ENCODE results near the gene CDH4.

DNA sequence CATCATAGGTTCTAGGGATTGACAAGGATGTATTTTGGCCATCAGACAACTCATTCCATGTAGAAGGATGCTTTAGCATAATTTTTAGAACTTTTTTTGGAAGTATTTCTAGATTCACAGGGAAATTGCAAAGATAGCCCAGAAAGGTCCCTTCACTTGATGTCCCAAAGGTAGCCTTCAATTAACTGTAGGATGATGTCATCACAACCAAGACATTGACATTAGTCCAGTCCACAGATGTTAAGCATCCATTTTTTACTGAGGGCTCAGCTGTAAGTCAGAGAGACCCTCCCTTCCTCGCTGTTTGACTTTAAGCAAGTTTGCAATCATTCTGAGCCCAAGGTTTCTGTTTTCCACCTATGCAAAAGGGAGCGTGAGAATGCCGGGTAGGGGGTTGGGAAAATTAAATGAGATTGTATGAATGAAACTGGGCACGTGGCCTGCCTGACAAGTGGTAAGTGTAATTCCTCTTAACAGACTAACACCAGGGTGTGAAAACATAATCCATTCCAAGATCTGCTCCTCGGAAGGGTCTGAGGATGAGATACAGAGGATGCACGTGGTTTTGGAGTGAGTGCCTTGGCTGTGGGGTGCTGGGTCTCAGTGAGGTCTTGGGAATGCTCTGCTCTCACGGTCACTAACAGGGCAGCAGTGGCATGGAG, 126.8 kb downstream of the CDH4 start:
- TF ChIP-seq, protein P1, sequence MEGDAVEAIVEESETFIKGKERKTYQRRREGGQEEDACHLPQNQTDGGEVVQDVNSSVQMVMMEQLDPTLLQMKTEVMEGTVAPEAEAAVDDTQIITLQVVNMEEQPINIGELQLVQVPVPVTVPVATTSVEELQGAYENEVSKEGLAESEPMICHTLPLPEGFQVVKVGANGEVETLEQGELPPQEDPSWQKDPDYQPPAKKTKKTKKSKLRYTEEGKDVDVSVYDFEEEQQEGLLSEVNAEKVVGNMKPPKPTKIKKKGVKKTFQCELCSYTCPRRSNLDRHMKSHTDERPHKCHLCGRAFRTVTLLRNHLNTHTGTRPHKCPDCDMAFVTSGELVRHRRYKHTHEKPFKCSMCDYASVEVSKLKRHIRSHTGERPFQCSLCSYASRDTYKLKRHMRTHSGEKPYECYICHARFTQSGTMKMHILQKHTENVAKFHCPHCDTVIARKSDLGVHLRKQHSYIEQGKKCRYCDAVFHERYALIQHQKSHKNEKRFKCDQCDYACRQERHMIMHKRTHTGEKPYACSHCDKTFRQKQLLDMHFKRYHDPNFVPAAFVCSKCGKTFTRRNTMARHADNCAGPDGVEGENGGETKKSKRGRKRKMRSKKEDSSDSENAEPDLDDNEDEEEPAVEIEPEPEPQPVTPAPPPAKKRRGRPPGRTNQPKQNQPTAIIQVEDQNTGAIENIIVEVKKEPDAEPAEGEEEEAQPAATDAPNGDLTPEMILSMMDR (optimal IDR thresholded peaks at IDR 0.05 in 1 of 3, IDR thresholded peaks at IDR 0.05 in 1 of 3, conservative IDR thresholded peaks at IDR 0.05 in 1 of 3; ENCODE audit: extremely low read depth in 1 of 3, insufficient read depth in 2 of 3, low read length in 3 of 3), result no peak
- TF ChIP-seq EZH2 (IDR thresholded peaks at IDR 0.05; ENCODE audit: low read length), result no peak

Measured in keratinocyte (primary cell).